ENCODE results near the gene STOM.
A peak's percentile ranks its signal among the peaks of the same experiment; 100 is the strongest.

Gene STOM

GRCh38 chr9:121289026-121289771 is 80.9 kb downstream of the STOM start:
- TF ChIP-seq CTCF (IDR thresholded peaks at IDR 0.05; ENCODE audit: poor library complexity, severe bottlenecking), result no peak
- no peak overlapping the region for H3K4me3 ChIP-seq (ENCODE audit: severe bottlenecking)
- H3K9me3 ChIP-seq (ENCODE audit: severe bottlenecking), result no peaks in the 10 kb centered on the region
- no peak for DNase-seq (ENCODE audit: low spot score)
- ATAC-seq (ENCODE audit: low read depth), result peak; percentile 28; the same call in 2 of the 3 replicates
- H3K36me3 ChIP-seq (ENCODE audit: low read depth), result peaks cover 4% of the 10 kb centered on the region; the same call in 1 of the 2 replicates
- peaks cover 42% of the 10 kb centered on the region for H3K4me1 ChIP-seq (ENCODE audit: insufficient read depth, poor library complexity, severe bottlenecking)
- no peaks in the 10 kb centered on the region for H3K27me3 ChIP-seq (ENCODE audit: insufficient read depth, poor library complexity, severe bottlenecking)
- peak overlapping the region; percentile 93 for H3K27ac ChIP-seq (ENCODE audit: poor library complexity, severe bottlenecking)
